Small intestine (tissue), 7 donors: ENCODE measurements around the gene KSR2. TPM values are rescaled to one million over a fixed set of nuclear protein-coding genes. Genes with fewer than 3 reads are reported as not detected.
A peak's percentile ranks its signal among the peaks of the same experiment; 100 is the strongest.

Experiments used
- DNase-seq, 2 donors: peaks; one replicate each; pipeline versions ENCODE4 v3.0.0 to v3.0.0-alpha.2; 2013
- FAIRE-seq: peaks from 2 replicates; lab custom pipeline; 2012; peaks lifted over from hg19 to GRCh38; lab: Jason Lieb, UNC
- H3K27ac ChIP-seq, 3 donors: one replicate each; pipeline ENCODE4 v1.5.1; 2013; ENCODE audit warnings: low read length in 2 of 3, mild to moderate bottlenecking in 2 of 3, control low read depth in 1 of 3, inconsistent platforms in 1 of 3, low read depth in 1 of 3, moderate library complexity in 1 of 3
- H3K27me3 ChIP-seq, 3 donors: one replicate each; pipeline ENCODE4 v1.6.1; 2013; ENCODE audit warnings: low read length in 3 of 3, inconsistent platforms in 1 of 3; ENCODE audit not compliant: control insufficient read depth in 3 of 3, insufficient read depth in 3 of 3
- H3K36me3 ChIP-seq, 3 donors: one replicate each; pipeline ENCODE4 v1.6.1; 2013; ENCODE audit warnings: low read length in 3 of 3, inconsistent platforms in 1 of 3, low read depth in 1 of 3, mild to moderate bottlenecking in 1 of 3, moderate library complexity in 1 of 3; ENCODE audit not compliant: control insufficient read depth in 3 of 3, insufficient read depth in 2 of 3
- H3K4me1 ChIP-seq, 3 donors: one replicate each; pipeline ENCODE4 v1.6.1; 2013; ENCODE audit warnings: low read length in 2 of 3, inconsistent platforms in 1 of 3, low read depth in 1 of 3, mild to moderate bottlenecking in 1 of 3, moderate library complexity in 1 of 3; ENCODE audit not compliant: control insufficient read depth in 3 of 3, insufficient read depth in 2 of 3
- H3K4me3 ChIP-seq, 3 donors: one replicate each; pipeline ENCODE4 v1.5.1; 2013; ENCODE audit warnings: low read length in 3 of 3, control low read depth in 1 of 3, inconsistent platforms in 1 of 3, low read depth in 1 of 3, mild to moderate bottlenecking in 1 of 3, moderate library complexity in 1 of 3
- H3K9me3 ChIP-seq, 2 donors: one replicate each; pipeline ENCODE4 v1.6.1; 2013; ENCODE audit warnings: low read depth in 1 of 2, low read length in 1 of 2; ENCODE audit not compliant: control insufficient read depth in 2 of 2, insufficient read depth in 1 of 2
- WGBS, 3 donors: extraction: QIAGEN DNeasy Blood & Tissue Kit; methylation state at CpG; one replicate each; pipeline ENCODE4 v1.1.7; 2013; 5-methylcytosine and 5-hydroxymethylcytosine counted together
- polyA plus RNA-seq, 4 donors: library from polyadenylated mRNA; stranded (reverse) in 3 of 4; unstranded in 1 of 4; fragments of 200-250 nt in 3 of 4; fragments of 120-200 nt in 1 of 4; gene quantifications; one replicate each; pipeline versions ENCODE4 v1.2.1 to v1.2.3, GENCODE V29; 2013
- donor health status: healthy with polysubstance abuse.
- donor health status: control.
- donor health status: control.
- donor health status: Bipolar disorder and iron deficiency.
- donor health status: healthy.

Gene KSR2
- polyA plus RNA-seq, 4 donors, result 0.16 to 0.33 TPM; not detected in 2

DNA sequence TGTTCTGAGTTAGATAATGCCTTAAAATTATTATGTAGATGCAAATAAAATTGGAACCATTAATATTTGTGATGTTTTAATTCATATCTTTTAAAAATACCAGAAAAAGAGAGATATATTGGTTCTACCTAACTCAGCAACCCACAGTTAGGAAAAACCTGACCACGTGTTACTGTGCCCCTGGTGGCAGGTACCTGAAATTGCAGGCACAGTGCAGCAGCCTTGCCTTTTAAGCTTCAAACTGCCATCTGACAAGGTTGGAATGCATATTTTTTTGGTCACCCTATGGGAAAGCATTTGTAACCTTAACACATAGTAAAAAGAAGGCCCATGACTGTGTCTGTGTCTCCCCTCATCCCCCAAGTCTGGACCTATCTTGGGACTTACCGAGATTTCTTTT, 498.0 kb downstream of the KSR2 start:
- Histone ChIP-seq H3K27ac (no peak overlapping the region), H3K4me3 (no peak overlapping the region), H3K4me1 (no peaks in the 10 kb centered on the region), H3K36me3 (no peaks in the 10 kb centered on the region), H3K9me3 (peaks cover 0 to 5% of the 10 kb centered on the region in 2 donors), H3K27me3 (peaks cover 0 to 2% (median 0%) of the 10 kb centered on the region in 3 donors)
- 52 to 66% (median 58%) methylated on average over 2 of the region's 2 CpGs for WGBS, 3 donors
- DNase-seq, result no peak
- FAIRE-seq, result no peak

DNA sequence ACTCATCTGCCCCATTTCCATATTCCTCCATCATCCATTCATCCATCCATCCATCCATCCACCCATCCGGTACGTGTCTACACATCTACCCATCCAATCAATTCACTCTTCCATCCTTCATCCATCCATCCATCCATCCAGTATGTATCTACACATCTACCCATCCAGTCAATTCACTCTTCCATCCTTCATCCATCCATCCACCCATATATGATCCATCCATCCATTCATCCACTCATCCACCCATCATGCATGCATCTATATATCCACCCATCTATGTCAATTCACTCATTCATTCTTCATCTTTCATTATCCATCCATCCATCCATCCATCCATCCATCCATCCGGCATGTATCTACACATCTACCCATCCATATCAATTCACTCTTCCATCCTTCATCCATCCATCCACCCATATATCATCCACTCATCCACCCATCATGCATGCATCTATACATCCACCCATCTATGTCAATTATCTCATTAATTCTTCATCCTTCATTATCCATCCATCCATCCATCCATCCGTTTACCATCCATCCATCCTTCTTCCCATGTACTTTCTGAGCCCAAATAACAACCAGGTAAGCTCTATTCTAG, 498.8 kb downstream of the KSR2 start:
- Histone ChIP-seq H3K27ac (no peak overlapping the region), H3K4me1 (no peaks in the 10 kb centered on the region), H3K9me3 (peaks cover 0 to 5% of the 10 kb centered on the region in 2 donors), H3K4me3 (no peak overlapping the region), H3K27me3 (peaks cover 0 to 2% (median 0%) of the 10 kb centered on the region in 3 donors), H3K36me3 (no peaks in the 10 kb centered on the region)
- FAIRE-seq (no peak), DNase-seq (no peak)
- WGBS, 3 donors, result 68 to 79% (median 71%) methylated on average over 4 of the region's 4 CpGs

GRCh38 chr12:117468016-117468415, 500.8 kb downstream of the KSR2 start:
- 34 to 66% (median 57%) methylated on average over 3 of the region's 3 CpGs for WGBS, 3 donors
- FAIRE-seq, result no peak

GRCh38 chr12:117467588-117467987, 501.2 kb downstream of the KSR2 start:
- H3K9me3 ChIP-seq, result peaks cover 0 to 5% of the 10 kb centered on the region in 2 donors
- no peak overlapping the region for H3K27ac ChIP-seq
- no peaks in the 10 kb centered on the region for H3K4me1 ChIP-seq
- H3K36me3 ChIP-seq, result no peaks in the 10 kb centered on the region
- FAIRE-seq, result no peak
- H3K4me3 ChIP-seq, result no peak overlapping the region
- DNase-seq, result no peak
- H3K27me3 ChIP-seq, result peaks cover 0 to 2% (median 0%) of the 10 kb centered on the region in 3 donors

More at GRCh38 chr12:117468016-117468415, 500.8 kb downstream of the KSR2 start:
- H3K4me3 ChIP-seq, result no peak overlapping the region
- H3K4me1 ChIP-seq, result no peaks in the 10 kb centered on the region
- H3K27ac ChIP-seq, result no peak overlapping the region
- DNase-seq, result no peak
- H3K36me3 ChIP-seq, result no peaks in the 10 kb centered on the region
- H3K9me3 ChIP-seq, result peaks cover 0 to 5% of the 10 kb centered on the region in 2 donors
- peaks cover 0 to 2% (median 0%) of the 10 kb centered on the region in 3 donors for H3K27me3 ChIP-seq

GRCh38 chr12:117466677-117467362, 502.0 kb downstream of the KSR2 start:
- no peak overlapping the region for H3K27ac ChIP-seq
- peaks cover 0 to 5% of the 10 kb centered on the region in 2 donors for H3K9me3 ChIP-seq
- H3K4me1 ChIP-seq, result no peaks in the 10 kb centered on the region
- H3K36me3 ChIP-seq, result no peaks in the 10 kb centered on the region
- peak; percentile 15 to 29 for DNase-seq
- FAIRE-seq, result no peak
- H3K4me3 ChIP-seq, result no peak overlapping the region
- peaks cover 0 to 2% (median 0%) of the 10 kb centered on the region in 3 donors for H3K27me3 ChIP-seq
- WGBS, 3 donors, result 56 to 67% (median 57%) methylated on average over 20 of the region's 20 CpGs

- Histone ChIP-seq H3K4me1 (no peaks in the 10 kb centered on the region), H3K9me3 (no peaks in the 10 kb centered on the region), H3K4me3 (no peak overlapping the region), H3K27ac (no peak overlapping the region), H3K27me3 (peaks cover 0 to 3% (median 0%) of the 10 kb centered on the region in 3 donors), H3K36me3 (no peaks in the 10 kb centered on the region)
- 74 to 86% (median 84%) methylated on average over 3 of the region's 3 CpGs for WGBS, 3 donors
- no peak for FAIRE-seq
- no peak for DNase-seq
Measured at GRCh38 chr12:117461732-117462131, 507.1 kb downstream of the KSR2 start.

GRCh38 chr12:117459229-117459628, 509.6 kb downstream of the KSR2 start:
- Histone ChIP-seq H3K27me3 (peaks cover 0 to 3% (median 0%) of the 10 kb centered on the region in 3 donors), H3K4me1 (no peaks in the 10 kb centered on the region), H3K36me3 (no peaks in the 10 kb centered on the region), H3K4me3 (no peak overlapping the region), H3K9me3 (no peaks in the 10 kb centered on the region), H3K27ac (no peak overlapping the region)
- DNase-seq, result no peak
- FAIRE-seq, result no peak
- 70 to 79% (median 77%) methylated on average over 1 of the region's 1 CpG for WGBS, 3 donors

DNA sequence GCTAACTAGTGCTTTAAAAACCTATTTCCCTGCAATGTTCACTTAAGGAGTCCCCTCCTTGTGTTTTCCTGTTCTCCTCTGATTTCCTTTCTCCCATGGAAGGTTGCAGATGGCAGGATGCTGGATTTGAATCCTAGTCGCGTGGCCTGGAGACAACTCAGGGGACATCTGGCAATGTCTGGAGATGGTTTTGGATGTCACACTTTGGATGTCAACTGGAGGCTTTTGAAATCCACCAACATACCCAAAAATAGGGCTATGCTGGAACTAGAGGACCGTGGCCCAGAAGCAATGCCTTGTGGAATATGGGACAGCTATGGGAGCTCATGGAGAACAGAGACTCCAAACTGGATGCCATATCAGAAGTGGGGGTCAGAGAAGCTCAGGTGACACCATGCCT, 511.6 kb downstream of the KSR2 start:
- WGBS, 3 donors, result 66 to 87% (median 83%) methylated on average over 3 of the region's 3 CpGs
- no peaks in the 10 kb centered on the region for H3K36me3 ChIP-seq
- no peak for DNase-seq
- no peak overlapping the region for H3K27ac ChIP-seq
- no peak for FAIRE-seq
- peaks cover 0 to 3% (median 0%) of the 10 kb centered on the region in 3 donors for H3K27me3 ChIP-seq
- no peaks in the 10 kb centered on the region for H3K9me3 ChIP-seq
- H3K4me3 ChIP-seq, result no peak overlapping the region
- H3K4me1 ChIP-seq, result no peaks in the 10 kb centered on the region
